A673 (cell line): ENCODE results near the gene CYLC2. TPM values are rescaled to one million over a fixed set of nuclear protein-coding genes. Genes with fewer than 3 reads are reported as not detected.

ENCODE experiments used
- BruUV-seq: library from RNA; stranded (reverse); fragments of 400-500 nt; replicated peaks from 2 replicates; lab custom pipeline; 2021; lab: Mats Ljungman, UMichigan
- CTCF ChIA-PET: fragments of 300-600 bp; sonication (Branson Sonifier 250); formaldehyde crosslinking; loops from one replicate; lab custom pipeline; 2022; ENCODE audit warnings: antibody characterized with exemption; lab: Charles Lee
- POLR2A ChIA-PET: fragments of 300-600 bp; sonication (Branson Sonifier 250); formaldehyde crosslinking; loops from one replicate; lab custom pipeline; 2022; ENCODE audit warnings: antibody characterized with exemption; ENCODE audit not compliant: low non-redundant PET; lab: Charles Lee
- DNase-seq: peaks from one replicate; pipeline ENCODE4 v3.0.0-alpha.2; 2015; ENCODE audit warnings: low spot score
- H3K27ac ChIP-seq: fragments of 200-600 bp; sonication (generic); 2 replicates; pipeline ENCODE4 v1.5.1; 2016; ENCODE audit warnings: mixed run types, low read depth, mild to moderate bottlenecking, mixed read lengths, antibody characterized with exemption, low read length; ENCODE audit not compliant: poor library complexity, severe bottlenecking
- H3K27me3 ChIP-seq: fragments of 200-600 bp; sonication (generic); replicated peaks from 2 replicates; pipeline ENCODE4 v1.6.1; 2017; ENCODE audit warnings: mixed run types, low read depth, mild to moderate bottlenecking, mixed read lengths, antibody characterized with exemption, low read length; ENCODE audit not compliant: insufficient read depth, poor library complexity
- H3K36me3 ChIP-seq: fragments of 200-600 bp; sonication (generic); 2 replicates; pipeline ENCODE4 v1.6.1; 2016; ENCODE audit warnings: mixed run types, mild to moderate bottlenecking, mixed read lengths, antibody characterized with exemption, low read length; ENCODE audit not compliant: insufficient read depth, poor library complexity, severe bottlenecking
- H3K4me1 ChIP-seq: fragments of 200-600 bp; sonication (generic); 2 replicates; pipeline ENCODE4 v1.6.1; 2017; ENCODE audit warnings: mixed run types, mild to moderate bottlenecking, mixed read lengths, antibody characterized with exemption, low read length; ENCODE audit not compliant: insufficient read depth, poor library complexity, severe bottlenecking
- H3K4me3 ChIP-seq: fragments of 200-600 bp; sonication (generic); 2 replicates; pipeline ENCODE4 v1.5.1; 2016; ENCODE audit warnings: low read depth, mixed run types, mild to moderate bottlenecking, mixed read lengths, low read length; ENCODE audit not compliant: poor library complexity, severe bottlenecking
- H3K9me3 ChIP-seq: fragments of 200-600 bp; sonication (generic); 2 replicates; pipeline ENCODE4 v1.6.1; 2016; ENCODE audit warnings: mixed run types, low read depth, mild to moderate bottlenecking, mixed read lengths, antibody characterized with exemption, low read length; ENCODE audit not compliant: poor library complexity, severe bottlenecking
- EZH2 ChIP-seq: fragments of 200-600 bp; sonication (generic); IDR thresholded peaks from 2 replicates; pipeline ENCODE4 v1.6.1; 2017; ENCODE audit warnings: borderline replicate concordance, low read depth, mild to moderate bottlenecking, mixed read lengths, antibody characterized with exemption, low read length; ENCODE audit not compliant: poor library complexity, severe bottlenecking
- intact Hi-C: fragments of 100-400 bp; cut with micrococcal nuclease; formaldehyde crosslinking; loops from one replicate; pipeline ENCODE4 v1.10.0; 2022; ENCODE audit not compliant: unreplicated experiment
- total RNA-seq: library from RNA; stranded (reverse); gene quantifications from 2 replicates; pipeline ENCODE4 v1.2.3, GENCODE V29; 2021
- TF ChIP-seq, protein P1 (sequence below): fragments of 300-800, 200-600 bp; sonication (generic); conservative IDR thresholded peaks from 2 replicates; pipeline ENCODE4 v1.5.1; 2017; ENCODE audit warnings: low read depth, mild to moderate bottlenecking, antibody characterized with exemption, low read length, moderate library complexity, mixed read lengths

CYLC2 gene
- total RNA-seq, 1 experiment from 2014 or later = not detected

DNA sequence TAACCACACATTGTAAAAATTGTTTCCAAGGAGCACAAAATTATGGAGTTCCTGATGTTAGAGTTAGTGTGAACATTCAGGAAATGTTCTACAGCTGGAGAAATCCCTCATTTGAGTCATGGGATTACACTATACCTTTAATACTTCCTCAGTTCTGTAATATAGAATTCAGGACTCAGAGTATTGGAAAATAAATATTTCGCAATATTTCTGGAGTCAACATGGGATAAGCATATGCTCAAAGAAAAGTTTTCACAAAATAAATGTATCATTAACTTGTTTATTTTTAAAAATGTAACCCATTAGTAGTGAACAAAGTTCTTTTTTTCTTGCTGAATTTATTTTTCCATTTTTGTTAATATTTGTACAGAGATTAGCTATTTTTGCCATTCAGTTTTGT is 8.6 kb downstream of the CYLC2 start:
- Histone ChIP-seq H3K4me1 (no peaks in the 10 kb centered on the region), H3K4me3 (no peak overlapping the region), H3K36me3 (no peaks in the 10 kb centered on the region), H3K27ac (no peak overlapping the region), H3K9me3 (peaks cover 3% of the 10 kb centered on the region), H3K27me3 (no peaks in the 10 kb centered on the region)
- TF ChIP-seq, protein P1, sequence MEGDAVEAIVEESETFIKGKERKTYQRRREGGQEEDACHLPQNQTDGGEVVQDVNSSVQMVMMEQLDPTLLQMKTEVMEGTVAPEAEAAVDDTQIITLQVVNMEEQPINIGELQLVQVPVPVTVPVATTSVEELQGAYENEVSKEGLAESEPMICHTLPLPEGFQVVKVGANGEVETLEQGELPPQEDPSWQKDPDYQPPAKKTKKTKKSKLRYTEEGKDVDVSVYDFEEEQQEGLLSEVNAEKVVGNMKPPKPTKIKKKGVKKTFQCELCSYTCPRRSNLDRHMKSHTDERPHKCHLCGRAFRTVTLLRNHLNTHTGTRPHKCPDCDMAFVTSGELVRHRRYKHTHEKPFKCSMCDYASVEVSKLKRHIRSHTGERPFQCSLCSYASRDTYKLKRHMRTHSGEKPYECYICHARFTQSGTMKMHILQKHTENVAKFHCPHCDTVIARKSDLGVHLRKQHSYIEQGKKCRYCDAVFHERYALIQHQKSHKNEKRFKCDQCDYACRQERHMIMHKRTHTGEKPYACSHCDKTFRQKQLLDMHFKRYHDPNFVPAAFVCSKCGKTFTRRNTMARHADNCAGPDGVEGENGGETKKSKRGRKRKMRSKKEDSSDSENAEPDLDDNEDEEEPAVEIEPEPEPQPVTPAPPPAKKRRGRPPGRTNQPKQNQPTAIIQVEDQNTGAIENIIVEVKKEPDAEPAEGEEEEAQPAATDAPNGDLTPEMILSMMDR = no peak
- no peak for TF ChIP-seq EZH2
- DNase-seq = no peak
- POLR2A ChIA-PET = no interaction called here
- CTCF ChIA-PET = no interaction called here
- no TSS peak for BruUV-seq
- intact Hi-C loops = no loop called here

DNA sequence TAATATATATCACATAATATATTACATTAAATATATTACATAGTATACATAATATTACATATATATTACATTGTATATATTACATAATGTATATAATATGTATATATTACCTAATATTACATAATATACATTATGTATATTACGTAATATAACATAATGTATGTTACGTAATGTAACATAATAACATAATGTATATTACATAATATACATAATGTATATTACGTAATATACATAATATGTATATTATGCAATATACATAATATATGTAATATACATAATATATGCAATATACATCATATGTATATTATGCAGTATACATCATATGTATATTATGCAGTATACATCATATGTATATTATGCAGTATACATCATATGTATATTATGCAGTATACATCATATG is 19.1 kb downstream of the CYLC2 start:
- Histone ChIP-seq H3K36me3 (no peaks in the 10 kb centered on the region), H3K27me3 (no peaks in the 10 kb centered on the region), H3K4me3 (no peak overlapping the region), H3K4me1 (no peaks in the 10 kb centered on the region), H3K27ac (no peak overlapping the region), H3K9me3 (peaks cover 14% of the 10 kb centered on the region)
- BruUV-seq = no TSS peak
- ChIA-PET POLR2A (no interaction called here), CTCF (no interaction called here)
- intact Hi-C loops = no loop called here
- DNase-seq = no peak
- TF ChIP-seq EZH2 = no peak
- TF ChIP-seq, protein P1 = no peak

DNA sequence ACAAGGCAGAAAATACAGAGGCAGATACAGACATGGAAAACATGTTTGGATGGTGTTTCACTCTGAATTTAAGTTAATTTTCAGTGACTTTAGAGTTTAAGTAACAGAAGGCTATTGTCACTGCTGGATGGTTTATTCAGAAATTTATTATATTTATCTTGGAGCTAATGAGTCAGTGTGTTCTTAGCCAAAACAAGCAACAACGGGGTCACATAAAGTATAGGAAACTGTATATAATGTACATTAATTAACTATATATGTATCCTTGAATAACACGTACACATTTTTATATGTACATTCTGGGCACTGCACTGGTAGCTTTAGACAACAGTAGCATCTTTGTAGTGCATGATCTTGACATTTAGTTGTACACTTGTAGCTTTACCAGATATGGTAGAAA is 30.7 kb downstream of the CYLC2 start:
- no peak for DNase-seq
- POLR2A ChIA-PET = no interaction called here

More for the DNA sequence above, 30.7 kb downstream of the CYLC2 start:
- H3K4me1 ChIP-seq = no peaks in the 10 kb centered on the region
- TF ChIP-seq EZH2 = no peak
- TF ChIP-seq, protein P1 = no peak
- no peak overlapping the region for H3K4me3 ChIP-seq
- H3K9me3 ChIP-seq = peaks cover 6% of the 10 kb centered on the region
- H3K27ac ChIP-seq = no peak overlapping the region
- H3K27me3 ChIP-seq = no peaks in the 10 kb centered on the region
- intact Hi-C loops = no loop called here
- CTCF ChIA-PET = no interaction called here
- BruUV-seq = no TSS peak
- H3K36me3 ChIP-seq = no peaks in the 10 kb centered on the region
